ENCODE measurements around the gene PPOX.

GRCh38 chr1:161157867-161158266, 8.4 kb upstream of the PPOX start:
- no peak for TF ChIP-seq CTCF (IDR thresholded peaks at IDR 0.05; ENCODE audit: low read length)
- TF ChIP-seq EZH2 (IDR thresholded peaks at IDR 0.05; ENCODE audit: borderline replicate concordance, low read length) = no peak

Measured in OCI-LY1 (cell line).